ENCODE data around the gene MYO16.

Gene MYO16

GRCh38 chr13:109095126-109095525, 465.7 kb downstream of the MYO16 start:
- TF ChIP-seq CTCF (IDR thresholded peaks at IDR 0.05; ENCODE audit: extremely low read depth, insufficient read depth, missing control alignments): no peak
- in situ Hi-C loops (cut with MboI; ENCODE audit: low pct_unique_long_range_greater_than_20kb, low sequenced_read_pairs, unreplicated experiment): no loop called here
- no peak for DNase-seq (ENCODE audit: low spot score)

DNA sequence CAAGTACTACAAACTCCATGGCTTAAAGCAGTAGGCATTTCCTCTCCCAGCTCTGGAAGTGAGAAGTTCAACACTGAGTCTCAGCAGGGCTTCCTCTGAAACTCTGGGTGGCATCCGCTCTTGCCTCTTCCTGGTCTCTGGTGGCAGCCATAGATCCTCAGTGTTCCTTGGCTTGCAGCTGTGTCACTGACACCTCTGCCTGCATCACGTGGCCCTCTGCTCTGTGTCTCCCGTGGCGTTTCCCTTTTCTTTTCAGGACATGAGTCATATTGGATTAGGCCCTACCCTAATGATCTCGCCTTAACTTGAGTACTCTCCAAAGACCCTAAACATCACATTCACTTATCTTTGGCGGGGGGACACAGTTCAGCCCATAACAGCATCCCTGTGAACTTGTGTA, 466.7 kb downstream of the MYO16 start:
- no peak for TF ChIP-seq CTCF (IDR thresholded peaks at IDR 0.05; ENCODE audit: extremely low read depth, insufficient read depth, missing control alignments)
- in situ Hi-C loops (cut with MboI; ENCODE audit: low pct_unique_long_range_greater_than_20kb, low sequenced_read_pairs, unreplicated experiment): no loop called here
- no peak for DNase-seq (ENCODE audit: low spot score)

- DNase-seq (ENCODE audit: low spot score): no peak
- in situ Hi-C loops (cut with MboI; ENCODE audit: low pct_unique_long_range_greater_than_20kb, low sequenced_read_pairs, unreplicated experiment): no loop called here
- TF ChIP-seq CTCF (IDR thresholded peaks at IDR 0.05; ENCODE audit: extremely low read depth, insufficient read depth, missing control alignments): no peak
Measured at GRCh38 chr13:109100705-109101304, 471.4 kb downstream of the MYO16 start.

GRCh38 chr13:109101550-109102144, 472.2 kb downstream of the MYO16 start:
- in situ Hi-C loops (cut with MboI; ENCODE audit: low pct_unique_long_range_greater_than_20kb, low sequenced_read_pairs, unreplicated experiment): no loop called here
- no peak for DNase-seq (ENCODE audit: low spot score)

GRCh38 chr13:109105899-109106298, 476.5 kb downstream of the MYO16 start:
- TF ChIP-seq CTCF (IDR thresholded peaks at IDR 0.05; ENCODE audit: extremely low read depth, insufficient read depth, missing control alignments): no peak
- no peak for DNase-seq (ENCODE audit: low spot score)
- in situ Hi-C loops (cut with MboI; ENCODE audit: low pct_unique_long_range_greater_than_20kb, low sequenced_read_pairs, unreplicated experiment): no loop called here

More at GRCh38 chr13:109101550-109102144, 472.2 kb downstream of the MYO16 start:
- TF ChIP-seq CTCF (IDR thresholded peaks at IDR 0.05; ENCODE audit: extremely low read depth, insufficient read depth, missing control alignments): no peak

DNA sequence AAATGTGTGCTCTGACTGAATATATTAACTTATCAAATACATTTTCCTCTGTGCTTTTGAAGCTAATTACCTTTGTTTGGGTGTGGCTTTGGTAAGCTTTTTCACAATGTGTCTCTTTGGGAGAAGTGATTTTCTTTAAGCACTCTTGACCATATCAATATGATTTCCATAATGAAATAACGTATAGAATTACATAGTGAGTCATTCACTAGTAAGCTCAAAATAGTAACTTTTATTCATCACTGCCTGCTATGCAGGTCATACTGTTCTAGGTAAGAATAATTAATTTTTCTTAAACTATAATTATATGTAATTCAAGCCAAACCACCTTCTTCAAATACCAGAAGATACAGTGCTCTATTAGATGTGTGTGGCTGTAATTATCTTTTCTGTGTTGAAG, 480.7 kb downstream of the MYO16 start:
- in situ Hi-C loops (cut with MboI; ENCODE audit: low pct_unique_long_range_greater_than_20kb, low sequenced_read_pairs, unreplicated experiment): no loop called here
- no peak for DNase-seq (ENCODE audit: low spot score)
- TF ChIP-seq CTCF (IDR thresholded peaks at IDR 0.05; ENCODE audit: extremely low read depth, insufficient read depth, missing control alignments): no peak

All from GM13977 (cell line).